Fibroblast of lung (primary cell): Measurements from ENCODE around the gene RNF10.

Experiments
- EZH2 ChIP-seq: IDR thresholded peaks from 2 replicates; pipeline ENCODE4 v1.5.1; 2012; ENCODE audit warnings: low read length, control low read depth, mild to moderate bottlenecking; ENCODE audit errors: missing control alignments
- TF ChIP-seq, protein P1 (sequence below), 2 donors: IDR thresholded peaks in 1 of 2; conservative IDR thresholded peaks in 1 of 2; 1 replicate in 1 of 2; 2 replicates in 1 of 2; pipeline ENCODE4 v1.5.1; 2011 to 2012; ENCODE audit warnings: low read length in 2 of 2, control low read depth in 1 of 2, inconsistent platforms in 1 of 2, low read depth in 1 of 2, mild to moderate bottlenecking in 1 of 2

DNA sequence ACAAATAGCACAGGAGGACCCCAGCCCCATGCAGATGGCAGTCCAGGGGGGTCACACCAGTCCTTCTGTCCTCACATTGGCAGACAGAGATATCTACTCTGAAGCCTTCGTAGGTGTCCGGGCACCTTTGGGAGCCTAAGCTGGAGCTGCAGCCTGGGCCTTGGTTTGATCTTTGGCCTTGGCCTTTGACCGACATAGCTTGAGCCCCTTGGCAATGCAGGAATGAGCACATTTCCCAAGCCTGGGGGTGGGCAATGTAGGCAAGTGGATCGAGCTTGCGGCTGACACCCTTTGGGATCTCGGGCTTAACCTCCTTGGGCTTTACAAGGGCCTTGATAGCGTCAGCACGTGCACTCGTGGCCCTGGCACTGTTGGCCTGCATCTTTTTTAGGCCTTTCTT is 11.6 kb upstream of the RNF10 start:
- TF ChIP-seq, protein P1, sequence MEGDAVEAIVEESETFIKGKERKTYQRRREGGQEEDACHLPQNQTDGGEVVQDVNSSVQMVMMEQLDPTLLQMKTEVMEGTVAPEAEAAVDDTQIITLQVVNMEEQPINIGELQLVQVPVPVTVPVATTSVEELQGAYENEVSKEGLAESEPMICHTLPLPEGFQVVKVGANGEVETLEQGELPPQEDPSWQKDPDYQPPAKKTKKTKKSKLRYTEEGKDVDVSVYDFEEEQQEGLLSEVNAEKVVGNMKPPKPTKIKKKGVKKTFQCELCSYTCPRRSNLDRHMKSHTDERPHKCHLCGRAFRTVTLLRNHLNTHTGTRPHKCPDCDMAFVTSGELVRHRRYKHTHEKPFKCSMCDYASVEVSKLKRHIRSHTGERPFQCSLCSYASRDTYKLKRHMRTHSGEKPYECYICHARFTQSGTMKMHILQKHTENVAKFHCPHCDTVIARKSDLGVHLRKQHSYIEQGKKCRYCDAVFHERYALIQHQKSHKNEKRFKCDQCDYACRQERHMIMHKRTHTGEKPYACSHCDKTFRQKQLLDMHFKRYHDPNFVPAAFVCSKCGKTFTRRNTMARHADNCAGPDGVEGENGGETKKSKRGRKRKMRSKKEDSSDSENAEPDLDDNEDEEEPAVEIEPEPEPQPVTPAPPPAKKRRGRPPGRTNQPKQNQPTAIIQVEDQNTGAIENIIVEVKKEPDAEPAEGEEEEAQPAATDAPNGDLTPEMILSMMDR (conservative IDR thresholded peaks at IDR 0.05 in 1 of 2, IDR thresholded peaks at IDR 0.05 in 1 of 2; ENCODE audit: low read depth in 1 of 2, low read length in 2 of 2) = no peak
- TF ChIP-seq EZH2 = no peak
